ENCODE results near the gene IGSF3.
A peak's percentile ranks its signal among the peaks of the same experiment; 100 is the strongest.
"Not testable (repeated sequence)": the region's sequence is repeated elsewhere in the genome, so short reads cannot be mapped to it uniquely, and the experiment has no call there.

Gene IGSF3

DNA sequence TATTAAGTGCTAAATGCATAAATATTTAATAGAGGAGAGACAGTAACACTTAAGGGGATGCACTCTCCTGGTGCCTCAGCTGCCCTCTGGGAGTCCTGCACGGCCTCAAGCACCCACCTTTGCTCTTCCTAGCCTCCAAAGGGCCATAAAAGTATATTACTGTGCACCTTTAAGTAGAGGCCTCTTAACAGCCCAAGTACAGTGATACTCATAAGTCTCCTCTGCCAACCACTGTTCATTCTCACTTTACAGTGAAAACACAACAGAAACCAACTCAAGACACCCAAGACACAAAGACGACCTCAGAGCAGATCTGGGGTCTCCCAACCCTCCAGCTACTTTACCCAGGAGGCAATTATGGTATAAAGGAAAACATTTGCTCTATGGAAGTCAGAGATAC lies 70.1 kb downstream of the IGSF3 start:
- H3K4me1 Mint-ChIP-seq = peaks cover 30% of the 10 kb centered on the region
- not testable (repeated sequence) for H3K4me3 Mint-ChIP-seq; H3K9me3 Mint-ChIP-seq; H3K27me3 Mint-ChIP-seq; H3K36me3 Mint-ChIP-seq (ENCODE audit: low read depth); H3K27ac Mint-ChIP-seq; DNase-seq
- ATAC-seq = peak; percentile 55

DNA sequence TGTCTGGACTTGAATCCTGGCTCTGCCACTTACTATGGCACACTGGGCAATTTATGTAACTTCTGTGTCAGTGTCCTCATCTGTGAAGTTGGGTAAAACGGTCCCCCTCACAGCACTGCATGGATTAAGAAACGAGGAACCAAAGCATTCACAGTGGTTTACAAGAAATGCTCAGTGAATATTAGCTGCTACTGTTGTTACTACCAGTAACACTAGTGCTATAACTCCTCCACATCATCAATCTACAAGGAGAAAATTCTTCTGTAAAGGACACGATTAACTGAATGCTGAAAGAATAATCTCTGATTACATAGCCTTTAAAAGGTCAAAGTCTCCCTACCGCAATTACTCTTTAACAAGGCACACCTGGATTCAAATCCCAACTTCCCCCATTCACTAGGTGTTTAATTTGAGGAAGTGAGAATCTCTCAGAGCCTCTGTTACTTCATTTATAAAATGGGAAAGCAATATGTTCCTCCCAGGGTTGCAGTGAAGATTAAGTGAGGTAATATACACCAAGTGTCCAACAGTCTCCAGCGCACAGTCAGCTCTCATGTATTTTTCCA lies 70.7 kb downstream of the IGSF3 start:
- not testable (repeated sequence) for H3K27ac Mint-ChIP-seq; H3K4me3 Mint-ChIP-seq; DNase-seq; ATAC-seq; H3K36me3 Mint-ChIP-seq (ENCODE audit: low read depth); H3K9me3 Mint-ChIP-seq; H3K27me3 Mint-ChIP-seq
- H3K4me1 Mint-ChIP-seq = peaks cover 30% of the 10 kb centered on the region

DNA sequence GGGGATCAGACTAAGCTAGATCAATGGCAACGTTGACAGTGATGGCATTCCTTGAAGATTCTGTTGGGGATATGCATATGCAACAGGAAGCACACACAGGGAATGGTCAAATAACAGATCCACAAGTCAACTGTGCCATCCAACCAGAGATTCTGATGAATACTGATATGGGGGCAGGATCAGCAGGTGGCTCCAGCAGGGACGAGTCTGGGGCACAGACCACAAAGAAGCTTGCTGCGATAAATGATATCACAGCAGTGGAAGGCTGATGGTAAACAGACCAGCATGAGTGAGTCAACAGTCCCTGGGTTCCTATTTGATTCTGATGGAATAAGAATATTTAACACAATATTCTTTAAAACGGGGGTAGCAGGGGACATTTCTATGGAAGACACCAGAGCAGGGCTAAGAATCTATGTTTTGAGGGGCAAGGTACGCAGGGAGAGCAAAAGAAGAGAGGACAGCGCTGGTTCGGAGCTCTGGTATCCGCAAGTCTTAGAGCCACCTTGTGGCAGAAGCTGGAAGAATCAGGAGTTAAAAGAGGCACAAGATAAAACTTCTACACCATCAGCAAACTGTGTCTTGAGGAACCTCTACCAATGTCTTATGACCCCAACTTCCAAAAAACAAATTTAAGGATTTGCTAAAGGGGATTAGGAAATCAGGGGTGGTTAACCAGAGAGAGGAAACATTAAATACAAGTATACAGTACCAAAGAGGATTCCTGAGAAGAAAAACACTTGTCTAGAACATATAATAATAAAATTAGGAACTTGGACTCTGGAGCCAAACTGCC lies 71.4 kb downstream of the IGSF3 start:
- not testable (repeated sequence) for H3K9me3 Mint-ChIP-seq; H3K27ac Mint-ChIP-seq; H3K36me3 Mint-ChIP-seq (ENCODE audit: low read depth); H3K27me3 Mint-ChIP-seq
- peaks cover 30% of the 10 kb centered on the region for H3K4me1 Mint-ChIP-seq
- DNase-seq (peak; percentile 60), ATAC-seq (peak; percentile 58)
- H3K4me3 Mint-ChIP-seq = peak overlapping the region; percentile 43

DNA sequence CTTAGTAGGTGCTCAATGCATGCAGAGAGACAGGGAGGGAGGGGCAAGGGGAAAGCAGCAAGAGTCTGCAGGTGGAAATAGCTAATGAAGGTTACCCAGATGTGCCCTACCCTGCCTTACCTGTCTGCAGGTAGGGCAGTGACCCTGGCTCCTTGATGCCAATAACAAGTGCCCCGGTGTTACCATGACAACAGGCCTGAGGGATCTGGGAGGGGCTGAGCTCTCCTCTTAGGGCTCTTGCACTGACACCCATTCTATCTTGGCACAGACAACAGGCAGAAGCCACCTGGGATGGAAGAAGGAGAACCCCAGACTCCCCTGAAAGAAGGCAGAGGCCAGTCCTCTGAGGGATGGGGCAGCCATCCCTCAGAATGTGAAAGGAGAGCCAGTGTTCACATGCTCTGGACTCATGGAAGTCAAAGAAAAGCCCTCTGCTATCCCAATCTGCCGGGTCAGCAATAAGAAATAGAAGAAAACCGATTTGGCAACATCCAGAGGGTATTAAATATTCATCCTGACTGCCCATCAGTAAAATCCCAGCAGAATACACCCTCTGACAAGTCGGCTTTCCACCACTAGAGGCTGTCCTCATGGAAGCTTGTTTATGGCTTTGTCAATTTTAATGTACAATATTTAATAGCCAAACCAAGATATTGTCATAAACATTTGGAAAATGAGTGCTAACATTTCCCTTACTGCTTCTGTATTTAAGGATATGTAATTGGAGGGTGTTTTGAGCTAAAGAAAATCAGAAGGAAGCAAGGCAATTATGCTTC lies 72.3 kb downstream of the IGSF3 start:
- not testable (repeated sequence) for H3K27ac Mint-ChIP-seq; H3K27me3 Mint-ChIP-seq; H3K36me3 Mint-ChIP-seq (ENCODE audit: low read depth); H3K9me3 Mint-ChIP-seq; ATAC-seq; DNase-seq; H3K4me3 Mint-ChIP-seq
- peaks cover 34% of the 10 kb centered on the region for H3K4me1 Mint-ChIP-seq

DNA sequence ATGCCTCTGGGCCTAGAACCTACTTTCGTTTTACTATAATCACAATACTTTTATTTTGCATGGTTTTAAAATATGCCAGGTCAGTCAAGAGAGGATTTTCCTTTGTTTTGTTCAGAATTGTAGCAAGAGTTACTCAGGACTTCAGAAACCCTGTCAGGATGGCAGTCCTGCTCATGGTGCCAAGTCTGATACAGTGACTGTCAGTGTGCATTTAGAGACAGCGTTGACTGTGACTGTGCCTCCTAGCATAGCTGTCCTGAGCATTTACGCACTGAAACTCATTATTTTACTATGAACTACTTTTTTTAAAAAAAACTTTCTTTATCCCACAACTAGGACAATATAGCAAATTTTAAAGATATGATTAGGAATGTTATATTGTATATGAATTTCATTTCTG lies 73.6 kb downstream of the IGSF3 start:
- H3K4me3 Mint-ChIP-seq; DNase-seq; H3K27me3 Mint-ChIP-seq; H3K9me3 Mint-ChIP-seq; H3K27ac Mint-ChIP-seq; H3K36me3 Mint-ChIP-seq (ENCODE audit: low read depth); ATAC-seq: not testable (repeated sequence)
- peaks cover 42% of the 10 kb centered on the region for H3K4me1 Mint-ChIP-seq

DNA sequence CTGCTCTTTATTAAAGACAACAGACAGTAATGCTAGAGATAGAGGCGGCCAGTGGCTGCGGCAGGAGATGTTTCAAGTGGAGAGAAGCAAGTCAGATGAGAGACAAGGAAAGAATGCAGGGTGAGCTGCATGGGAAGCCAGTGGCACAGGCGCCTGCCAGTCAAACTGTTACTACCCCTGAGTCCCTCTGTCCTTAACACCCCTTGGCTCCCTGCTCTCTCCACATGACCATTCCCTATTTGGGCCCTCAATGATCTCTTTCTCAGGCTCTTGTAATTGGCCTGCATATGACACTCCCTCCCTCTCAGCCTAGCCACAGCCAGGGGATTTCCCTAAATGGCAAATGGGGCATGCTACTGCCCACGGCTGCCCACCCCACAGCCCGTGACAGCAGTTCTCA lies 74.1 kb downstream of the IGSF3 start:
- H3K4me1 Mint-ChIP-seq = peaks cover 38% of the 10 kb centered on the region
- not testable (repeated sequence) for H3K9me3 Mint-ChIP-seq; H3K27me3 Mint-ChIP-seq; H3K27ac Mint-ChIP-seq; H3K36me3 Mint-ChIP-seq (ENCODE audit: low read depth); ATAC-seq; DNase-seq; H3K4me3 Mint-ChIP-seq

DNA sequence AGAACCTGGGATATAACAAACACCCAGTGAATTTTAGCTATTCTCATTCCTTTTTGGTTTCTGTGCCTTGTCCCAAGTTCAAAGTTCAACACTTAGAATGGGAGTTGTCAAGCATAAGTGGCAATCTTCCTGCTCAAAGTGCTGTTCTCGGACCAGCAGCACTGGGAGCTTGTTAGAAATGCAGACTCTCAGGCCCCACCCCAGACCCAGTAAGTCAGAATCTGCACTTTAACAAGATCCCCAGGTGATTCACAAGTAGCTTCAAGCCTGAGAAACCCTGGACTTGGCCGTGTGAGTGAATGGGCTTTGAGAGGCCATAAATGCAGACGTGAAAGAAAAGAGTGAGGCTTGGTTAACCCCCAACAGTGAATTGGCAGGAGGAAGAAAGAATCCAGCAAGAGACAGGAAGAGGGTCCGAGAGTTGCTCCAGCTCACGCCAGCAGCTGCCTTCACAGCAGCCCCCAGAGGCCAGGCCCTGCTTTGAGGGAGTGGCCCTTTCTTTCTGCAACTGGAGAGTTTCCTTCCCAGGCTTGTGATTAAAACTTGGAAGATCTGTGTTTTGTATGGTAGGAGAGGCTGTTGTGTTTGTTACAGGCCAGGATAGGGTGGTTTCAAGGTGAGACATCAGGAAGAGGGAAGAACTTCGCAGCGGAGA lies 75.5 kb downstream of the IGSF3 start:
- peaks cover 38% of the 10 kb centered on the region for H3K4me1 Mint-ChIP-seq
- not testable (repeated sequence) for H3K4me3 Mint-ChIP-seq; DNase-seq; ATAC-seq; H3K9me3 Mint-ChIP-seq; H3K27ac Mint-ChIP-seq; H3K36me3 Mint-ChIP-seq (ENCODE audit: low read depth); H3K27me3 Mint-ChIP-seq

DNA sequence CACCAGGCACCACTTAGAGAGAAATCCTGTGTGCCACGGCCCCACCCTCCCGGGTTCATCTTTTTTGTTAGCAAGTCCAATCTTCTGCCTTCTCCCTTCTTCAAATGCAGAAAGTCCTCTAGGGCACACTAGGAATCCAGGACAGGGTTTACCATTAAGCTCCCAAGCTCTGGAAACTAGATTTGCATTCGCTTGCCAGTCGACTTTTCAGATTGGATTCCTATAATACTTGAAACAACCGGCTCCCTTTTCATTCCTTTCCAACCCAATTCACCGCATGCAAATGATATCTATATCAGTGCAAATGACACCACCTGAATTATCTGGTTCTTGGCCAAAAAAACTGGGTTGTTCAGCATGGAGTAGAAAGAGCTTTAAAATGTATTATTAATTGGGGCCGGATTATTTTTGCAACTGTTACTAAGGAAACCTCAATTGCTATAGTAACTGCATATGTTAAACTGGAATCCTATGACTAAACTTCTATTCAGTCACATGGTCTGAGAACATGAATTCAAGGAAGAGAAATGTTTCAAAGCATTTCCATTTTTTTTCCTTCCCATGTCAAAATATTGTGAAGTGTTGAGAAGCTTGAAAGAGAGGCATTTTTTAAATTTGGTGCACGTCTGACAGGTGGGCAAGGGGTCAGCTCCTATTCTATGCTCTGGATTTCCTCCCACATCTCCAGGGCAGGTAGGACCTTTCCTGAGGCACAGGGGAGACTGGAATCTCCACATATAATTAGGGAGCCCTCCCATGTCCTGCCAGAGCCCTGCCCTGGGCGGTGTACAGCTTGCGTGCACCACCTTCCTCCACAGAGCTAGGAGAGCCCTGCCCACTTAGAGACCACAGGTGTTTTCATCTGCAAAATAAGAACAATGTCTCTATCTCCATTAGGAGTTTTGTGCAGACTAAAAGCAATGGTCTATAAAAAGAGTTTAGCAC lies 76.3 kb downstream of the IGSF3 start:
- H3K36me3 Mint-ChIP-seq (ENCODE audit: low read depth); H3K27ac Mint-ChIP-seq; H3K27me3 Mint-ChIP-seq; H3K9me3 Mint-ChIP-seq; DNase-seq; H3K4me3 Mint-ChIP-seq; ATAC-seq: not testable (repeated sequence)
- peaks cover 40% of the 10 kb centered on the region for H3K4me1 Mint-ChIP-seq

DNA sequence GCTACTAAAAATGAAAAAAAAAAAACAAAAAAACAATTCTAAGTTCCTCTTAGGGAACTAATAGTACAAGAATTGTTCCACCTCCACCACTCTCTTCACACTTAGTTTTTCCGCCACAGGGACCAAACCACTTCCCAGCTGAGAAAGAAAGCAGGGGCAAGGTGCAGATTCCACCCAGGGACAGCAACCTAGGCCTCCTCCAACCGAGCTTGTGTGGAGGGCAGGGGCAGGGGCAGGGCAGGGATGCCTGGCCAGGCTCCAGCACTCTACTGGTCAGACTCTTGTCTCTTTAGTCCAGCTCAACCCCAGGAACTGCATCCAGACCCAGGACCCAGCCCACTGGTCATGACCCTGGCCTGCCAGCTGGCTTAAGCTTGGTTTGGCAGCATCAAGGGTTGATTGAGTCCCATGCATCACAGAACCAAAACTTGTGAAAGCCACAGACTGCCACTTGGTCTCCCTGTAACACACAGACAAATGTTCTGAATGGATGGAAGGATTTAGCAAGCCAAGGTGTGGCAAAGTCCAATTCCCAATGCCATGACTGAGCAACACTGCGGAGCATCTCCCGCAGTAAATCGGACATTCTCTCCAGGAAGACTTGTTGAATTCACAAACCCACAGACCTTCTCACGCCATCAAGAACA lies 77.1 kb downstream of the IGSF3 start:
- H3K27me3 Mint-ChIP-seq; ATAC-seq; H3K36me3 Mint-ChIP-seq (ENCODE audit: low read depth); H3K4me3 Mint-ChIP-seq; H3K27ac Mint-ChIP-seq; H3K9me3 Mint-ChIP-seq; DNase-seq: not testable (repeated sequence)
- peaks cover 37% of the 10 kb centered on the region for H3K4me1 Mint-ChIP-seq

DNA sequence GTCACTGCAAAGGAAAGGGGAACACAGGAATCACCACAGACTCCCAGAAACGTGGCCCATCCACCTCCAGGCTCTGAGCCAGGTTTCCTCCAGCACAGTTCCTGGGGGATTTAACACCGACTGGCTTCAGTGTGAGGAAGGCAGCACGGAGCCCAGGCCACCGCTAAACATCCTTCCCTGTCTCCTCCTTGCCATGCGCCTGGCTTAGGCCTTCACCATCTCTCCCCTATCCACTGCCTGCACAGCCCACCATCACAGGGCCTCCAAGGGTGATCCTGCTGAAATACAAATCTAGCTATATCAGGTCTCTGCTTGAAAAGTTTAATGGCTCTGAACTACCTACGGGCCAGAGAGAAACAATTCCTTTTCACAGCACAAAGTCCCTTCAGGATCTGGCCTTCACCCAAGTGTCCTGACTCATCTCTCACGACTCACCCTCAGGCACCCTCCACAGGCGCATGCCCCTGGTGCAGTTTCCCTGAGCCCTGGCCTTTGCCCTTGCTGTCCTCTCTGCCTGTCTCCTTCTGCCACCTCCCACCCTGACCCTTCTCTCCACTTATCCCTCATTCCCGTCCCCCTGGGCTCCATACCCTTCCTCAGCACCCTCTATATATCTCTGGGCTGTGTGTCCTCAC lies 78.3 kb downstream of the IGSF3 start:
- Mint-ChIP-seq H3K27ac (peak overlapping the region; percentile 67), H3K4me1 (peaks cover 36% of the 10 kb centered on the region)
- peak; percentile 75 for ATAC-seq
- DNase-seq = peak; percentile 44
- not testable (repeated sequence) for H3K27me3 Mint-ChIP-seq; H3K9me3 Mint-ChIP-seq; H3K4me3 Mint-ChIP-seq; H3K36me3 Mint-ChIP-seq (ENCODE audit: low read depth)

DNA sequence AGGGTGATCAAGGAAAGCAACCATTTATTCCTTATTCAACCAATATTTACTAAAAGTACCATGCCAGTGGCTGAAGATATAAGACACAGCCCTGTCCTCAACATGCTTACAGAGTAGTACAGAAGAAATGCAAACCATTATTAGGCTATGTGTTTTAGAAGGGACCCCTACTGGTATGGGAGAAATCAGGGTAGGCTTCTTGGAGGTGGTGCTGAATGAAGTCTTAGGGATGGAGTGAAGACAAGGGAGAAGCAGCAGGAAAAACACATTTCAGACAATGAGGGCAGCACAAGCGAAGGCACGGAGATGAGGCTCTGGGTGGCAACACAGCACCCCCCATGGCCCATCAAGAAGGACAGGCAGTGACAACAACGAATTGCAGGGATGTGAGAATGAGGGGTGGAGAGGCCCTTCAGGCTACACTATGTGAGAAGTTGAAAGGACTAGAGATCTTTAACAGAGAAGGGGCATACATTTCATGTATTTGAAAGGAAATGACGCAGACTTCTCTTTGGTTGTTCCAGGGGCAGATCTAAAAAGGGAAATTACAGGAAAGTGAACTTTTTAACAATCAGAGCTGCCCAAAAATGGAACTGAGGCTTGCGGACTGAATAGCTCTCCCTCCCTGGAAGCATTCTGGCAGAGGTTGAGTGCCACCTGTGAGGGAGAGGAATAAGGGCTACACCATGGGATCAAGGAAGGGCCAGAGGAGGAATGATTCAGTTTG lies 79.9 kb downstream of the IGSF3 start:
- Mint-ChIP-seq H3K27ac (peak overlapping the region; percentile 47), H3K9me3 (no peaks in the 10 kb centered on the region), H3K36me3 (ENCODE audit: low read depth) (no peaks in the 10 kb centered on the region), H3K4me3 (no peak overlapping the region), H3K27me3 (peaks cover 2% of the 10 kb centered on the region), H3K4me1 (peaks cover 35% of the 10 kb centered on the region)
- ATAC-seq (no peak), DNase-seq (no peak)

DNA sequence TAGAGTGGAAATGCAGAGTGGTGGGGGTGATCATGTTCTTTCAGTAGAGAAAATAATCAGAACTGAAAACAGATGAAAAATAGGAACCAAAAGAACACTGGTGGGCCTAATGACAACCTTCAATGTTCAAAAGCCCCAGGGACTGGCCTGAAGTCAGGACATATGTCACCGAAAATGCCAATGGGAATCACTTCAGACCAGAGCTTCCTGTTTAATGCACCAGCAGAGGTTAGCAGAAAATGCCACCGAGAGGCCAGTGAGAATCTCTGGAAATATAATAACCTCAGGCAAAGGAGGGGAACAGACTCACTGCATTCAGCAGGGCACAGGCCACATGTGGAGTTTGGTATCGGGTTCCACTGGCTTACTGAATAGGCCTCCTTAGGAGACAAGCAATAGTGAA lies 80.8 kb downstream of the IGSF3 start:
- Mint-ChIP-seq H3K4me3 (no peak overlapping the region), H3K9me3 (no peaks in the 10 kb centered on the region), H3K27ac (peak overlapping the region; percentile 65), H3K4me1 (peaks cover 35% of the 10 kb centered on the region), H3K27me3 (peaks cover 2% of the 10 kb centered on the region), H3K36me3 (ENCODE audit: low read depth) (no peaks in the 10 kb centered on the region)
- ATAC-seq = peak; percentile 47
- no peak for DNase-seq

DNA sequence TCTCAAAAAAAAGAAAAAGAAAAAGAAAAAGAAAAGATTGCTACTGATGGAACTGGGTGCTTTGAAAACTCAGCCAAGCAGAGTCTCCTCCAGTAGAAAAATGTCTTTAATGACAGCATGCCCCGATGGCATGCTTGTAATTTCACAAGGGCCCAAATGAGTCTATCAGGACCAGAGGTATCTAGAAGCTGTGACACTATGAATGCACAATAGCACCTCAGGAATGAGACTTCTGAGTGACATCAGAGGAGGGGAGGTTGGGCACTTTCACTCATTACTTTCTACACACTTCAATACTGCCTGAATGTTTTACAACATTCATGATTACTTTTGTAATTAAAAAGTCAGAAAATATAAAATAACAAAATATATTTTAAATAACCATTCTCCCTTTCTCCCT lies 81.6 kb downstream of the IGSF3 start:
- Mint-ChIP-seq H3K36me3 (ENCODE audit: low read depth) (no peaks in the 10 kb centered on the region), H3K27ac (peak overlapping the region; percentile 65), H3K4me1 (peaks cover 35% of the 10 kb centered on the region), H3K9me3 (no peaks in the 10 kb centered on the region), H3K27me3 (peaks cover 2% of the 10 kb centered on the region), H3K4me3 (no peak overlapping the region)
- no peak for DNase-seq
- no peak for ATAC-seq

Data from activated naive CD8-positive, alpha-beta T cell treated with anti-CD3 and anti-CD28 coated beads, Interleukin-2, amount 50 U/mL, for 24 hours (primary cell).